Central memory CD8-positive, alpha-beta T cell (primary cell): ENCODE data around the gene SIK3.

ENCODE experiments used
- ATAC-seq: fragments of 150-1000 bp; cut with Tn5 transposase; replicated peaks from 2 replicates; pipeline ENCODE4 v1.10.0; 2022; ENCODE audit warnings: mild to moderate bottlenecking, moderate FRiP score, moderate number of reproducible peaks; ENCODE audit not compliant: poor library complexity, severe bottlenecking; ENCODE audit errors: extremely low read depth
- DNase-seq, 2 donors: peaks; one replicate each; pipeline ENCODE4 v3.0.0; 2021; ENCODE audit warnings: low spot score in 2 of 2
- H3K27ac Mint-ChIP-seq: one replicate; pipeline ENCODE4 v1.8.0; 2022; ENCODE audit warnings: low read depth, mild to moderate bottlenecking, moderate library complexity, mixed read lengths
- H3K27me3 Mint-ChIP-seq: one replicate; pipeline ENCODE4 v1.8.0; 2022; ENCODE audit warnings: mixed read lengths
- H3K36me3 Mint-ChIP-seq: one replicate; pipeline ENCODE4 v1.8.0; 2022; ENCODE audit warnings: mild to moderate bottlenecking, moderate library complexity, mixed read lengths; ENCODE audit not compliant: insufficient read depth
- H3K4me1 Mint-ChIP-seq: one replicate; pipeline ENCODE4 v1.8.0; 2022; ENCODE audit warnings: mixed read lengths
- H3K4me3 Mint-ChIP-seq: one replicate; pipeline ENCODE4 v1.8.0; 2022; ENCODE audit warnings: mild to moderate bottlenecking, moderate library complexity, mixed read lengths
- H3K9me3 Mint-ChIP-seq: one replicate; pipeline ENCODE4 v1.8.0; 2022; ENCODE audit warnings: mixed read lengths

SIK3 gene

DNA sequence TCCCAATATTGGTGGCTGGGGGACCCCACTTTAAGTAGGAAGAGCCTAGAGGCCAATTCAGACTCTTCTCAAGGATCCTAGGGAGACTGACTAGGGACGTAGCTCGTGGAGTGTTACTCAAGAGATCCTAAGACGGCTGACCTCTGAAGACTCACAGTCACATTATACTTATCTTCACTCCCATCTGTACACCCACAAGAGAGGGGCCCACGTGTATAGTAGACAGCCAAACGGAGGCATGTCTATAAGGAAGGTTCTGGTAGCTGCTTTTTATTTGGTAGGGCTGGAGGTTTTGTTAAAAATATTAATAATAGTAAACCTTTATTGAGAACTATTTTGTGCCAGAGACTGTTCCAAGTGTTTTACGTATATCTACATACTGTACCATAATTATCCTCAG is 237.9 kb downstream of the SIK3 start:
- H3K36me3 Mint-ChIP-seq = peaks cover 35% of the 10 kb centered on the region
- H3K27ac Mint-ChIP-seq = peak overlapping the region; percentile 47

DNA sequence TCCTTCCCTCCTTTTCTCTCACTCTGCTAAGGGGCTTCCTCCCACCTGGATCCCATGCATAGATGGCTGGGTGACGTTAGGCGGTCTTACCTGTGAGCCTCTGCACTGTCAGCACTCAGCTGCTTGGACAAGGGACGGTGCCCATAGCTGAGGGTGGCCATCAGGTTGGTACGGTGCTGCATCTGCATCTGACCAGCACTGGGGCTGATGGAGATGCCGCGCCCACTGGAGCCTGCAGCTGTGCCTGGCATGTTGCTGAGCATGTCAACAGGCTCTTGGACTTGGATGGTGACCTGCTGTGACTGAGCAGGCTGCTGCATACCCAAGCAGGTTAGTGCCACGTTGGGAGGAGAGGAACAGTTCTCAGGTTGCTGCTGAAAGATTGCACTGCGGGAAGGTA is 239.1 kb downstream of the SIK3 start:
- Mint-ChIP-seq H3K36me3 (peaks cover 36% of the 10 kb centered on the region), H3K4me1 (peaks cover 27% of the 10 kb centered on the region)

More for the DNA sequence above, 237.9 kb downstream of the SIK3 start:
- Mint-ChIP-seq H3K4me1 (peaks cover 19% of the 10 kb centered on the region), H3K9me3 (no peaks in the 10 kb centered on the region), H3K27me3 (no peaks in the 10 kb centered on the region), H3K4me3 (no peak overlapping the region)
- DNase-seq (no peak), ATAC-seq (no peak)

DNA sequence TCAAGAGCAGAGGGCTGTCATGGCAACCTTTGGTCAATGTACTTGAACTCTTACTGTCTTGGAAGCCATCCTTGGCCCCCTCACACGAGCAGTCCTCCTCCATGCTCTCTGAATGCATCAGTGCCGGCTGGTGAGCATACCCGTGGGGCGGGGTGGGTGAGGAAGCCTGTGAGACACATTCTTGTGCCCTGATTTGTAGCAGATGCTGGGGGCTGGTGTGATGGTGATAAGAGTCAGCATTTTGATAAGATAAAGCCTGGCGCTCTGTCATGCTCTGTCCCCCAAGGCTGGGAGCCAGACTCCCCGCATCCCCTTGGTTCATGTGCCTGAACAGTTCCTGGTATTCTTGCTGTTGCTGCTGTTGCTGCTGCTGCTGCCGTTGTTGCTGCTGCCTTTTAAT is 240.3 kb downstream of the SIK3 start:
- no peaks in the 10 kb centered on the region for H3K27me3 Mint-ChIP-seq
- peaks cover 39% of the 10 kb centered on the region for H3K4me1 Mint-ChIP-seq
- no peak for DNase-seq
- H3K36me3 Mint-ChIP-seq = peaks cover 36% of the 10 kb centered on the region
- no peak overlapping the region for H3K27ac Mint-ChIP-seq
- H3K9me3 Mint-ChIP-seq = no peaks in the 10 kb centered on the region
- no peak overlapping the region for H3K4me3 Mint-ChIP-seq
- no peak for ATAC-seq

More for the DNA sequence above, 239.1 kb downstream of the SIK3 start:
- ATAC-seq (no peak), DNase-seq (no peak)
- Mint-ChIP-seq H3K4me3 (no peak overlapping the region), H3K27me3 (no peaks in the 10 kb centered on the region), H3K9me3 (no peaks in the 10 kb centered on the region), H3K27ac (peak overlapping the region; percentile 82)

DNA sequence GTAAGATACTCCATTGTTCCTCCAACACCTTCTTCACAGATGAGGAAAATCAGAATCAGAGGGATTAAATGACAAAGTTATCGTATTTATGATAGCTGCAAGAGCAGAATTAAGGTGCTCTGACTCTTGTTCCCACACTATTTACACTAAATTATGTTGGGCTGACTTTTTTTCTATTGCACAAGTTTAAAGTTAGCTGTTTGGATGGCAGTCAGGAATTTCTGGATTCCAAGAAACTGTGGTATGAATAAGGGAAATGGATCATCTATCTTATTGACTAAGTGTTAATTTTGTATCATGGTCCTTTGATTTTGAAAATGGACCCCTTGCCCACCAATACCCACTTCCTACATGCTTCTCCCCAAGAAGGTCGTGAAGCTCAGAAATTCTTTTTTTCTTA is 240.9 kb downstream of the SIK3 start:
- no peaks in the 10 kb centered on the region for H3K27me3 Mint-ChIP-seq
- no peaks in the 10 kb centered on the region for H3K9me3 Mint-ChIP-seq
- H3K27ac Mint-ChIP-seq = peak overlapping the region; percentile 54
- ATAC-seq = no peak
- peaks cover 45% of the 10 kb centered on the region for H3K4me1 Mint-ChIP-seq
- DNase-seq = no peak
- no peak overlapping the region for H3K4me3 Mint-ChIP-seq
- H3K36me3 Mint-ChIP-seq = peaks cover 39% of the 10 kb centered on the region

DNA sequence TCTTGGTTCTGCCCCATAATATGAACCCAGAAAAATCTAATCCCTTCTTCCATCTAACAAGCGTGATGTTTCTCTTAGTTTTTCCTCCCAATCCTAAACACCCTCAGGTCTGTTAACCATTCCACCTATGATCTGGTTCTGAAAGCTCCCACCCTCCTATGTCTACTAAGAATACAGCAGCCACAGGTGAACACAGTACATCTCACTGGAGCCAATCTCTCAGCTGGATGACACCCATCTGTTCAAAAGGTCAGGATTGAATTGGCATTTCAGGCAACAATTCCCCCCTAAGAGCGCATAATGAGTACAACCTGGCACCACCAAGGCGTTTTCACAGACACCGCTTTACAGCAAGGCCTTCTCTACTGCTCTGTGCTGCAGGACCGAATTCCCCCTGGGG is 241.8 kb downstream of the SIK3 start:
- no peaks in the 10 kb centered on the region for H3K9me3 Mint-ChIP-seq
- peaks cover 54% of the 10 kb centered on the region for H3K4me1 Mint-ChIP-seq
- H3K27me3 Mint-ChIP-seq = no peaks in the 10 kb centered on the region
- H3K36me3 Mint-ChIP-seq = peaks cover 39% of the 10 kb centered on the region
- no peak for DNase-seq
- peak overlapping the region; percentile 54 for H3K27ac Mint-ChIP-seq
- ATAC-seq = no peak
- H3K4me3 Mint-ChIP-seq = peak overlapping the region; percentile 23

DNA sequence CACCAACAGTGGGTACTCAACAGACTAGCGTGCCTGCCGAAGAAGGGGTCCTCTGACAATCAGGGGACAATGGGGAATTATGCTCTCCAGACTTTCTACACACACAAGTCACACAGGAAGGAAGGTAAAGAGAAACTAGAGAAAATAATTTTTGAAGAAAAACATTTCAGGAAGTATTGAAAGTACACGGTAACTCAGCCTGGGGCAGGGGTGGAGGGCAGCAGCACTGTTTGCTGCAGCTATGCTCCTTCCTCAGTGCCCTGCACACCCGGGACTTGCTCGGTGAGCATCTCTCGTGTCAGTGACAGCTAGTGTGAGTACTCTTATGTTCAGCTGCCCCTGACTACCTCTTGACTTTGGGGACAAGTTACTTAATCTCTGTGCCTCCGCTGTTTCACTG is 242.8 kb downstream of the SIK3 start:
- H3K27ac Mint-ChIP-seq = peak overlapping the region; percentile 54
- H3K4me3 Mint-ChIP-seq = peak overlapping the region; percentile 51
- H3K36me3 Mint-ChIP-seq = peaks cover 34% of the 10 kb centered on the region
- no peak for DNase-seq
- H3K4me1 Mint-ChIP-seq = peaks cover 61% of the 10 kb centered on the region
- no peaks in the 10 kb centered on the region for H3K9me3 Mint-ChIP-seq
- no peak for ATAC-seq
- no peaks in the 10 kb centered on the region for H3K27me3 Mint-ChIP-seq

DNA sequence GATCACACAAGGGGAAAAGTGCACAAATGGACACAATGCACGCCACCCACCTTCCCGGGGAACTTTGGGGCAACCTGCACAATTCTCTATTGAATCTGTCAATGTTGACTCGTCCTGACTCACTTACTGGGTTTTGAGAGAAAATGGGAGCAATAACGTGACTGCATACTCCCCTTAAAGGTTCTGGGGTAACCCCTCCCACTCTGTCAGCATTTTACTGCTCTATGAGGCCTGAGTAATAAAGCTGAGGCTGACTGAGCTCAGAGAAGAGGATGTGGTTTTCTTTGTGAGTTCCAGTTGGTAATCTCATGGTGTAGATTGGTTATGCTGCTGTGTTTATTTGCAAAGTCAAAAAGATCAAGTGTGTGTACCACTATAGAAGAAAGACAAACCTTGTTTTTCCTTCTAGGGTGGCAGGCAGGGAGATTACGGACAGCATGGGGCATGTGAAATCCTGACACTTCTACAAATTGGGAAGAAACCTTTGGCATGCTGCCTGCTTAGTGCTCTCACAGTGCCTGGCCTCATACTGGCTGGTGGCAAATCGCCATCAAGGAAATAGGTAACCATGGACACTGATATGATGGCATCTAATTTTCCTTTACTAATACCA is 244.7 kb downstream of the SIK3 start:
- H3K36me3 Mint-ChIP-seq = peaks cover 41% of the 10 kb centered on the region
- H3K27ac Mint-ChIP-seq = peak overlapping the region; percentile 88
- peak in 1 of 2 donors; percentile 61 for DNase-seq
- H3K27me3 Mint-ChIP-seq = no peaks in the 10 kb centered on the region
- peaks cover 73% of the 10 kb centered on the region for H3K4me1 Mint-ChIP-seq
- ATAC-seq = peak; percentile 96
- no peaks in the 10 kb centered on the region for H3K9me3 Mint-ChIP-seq
- H3K4me3 Mint-ChIP-seq = peak overlapping the region; percentile 66

DNA sequence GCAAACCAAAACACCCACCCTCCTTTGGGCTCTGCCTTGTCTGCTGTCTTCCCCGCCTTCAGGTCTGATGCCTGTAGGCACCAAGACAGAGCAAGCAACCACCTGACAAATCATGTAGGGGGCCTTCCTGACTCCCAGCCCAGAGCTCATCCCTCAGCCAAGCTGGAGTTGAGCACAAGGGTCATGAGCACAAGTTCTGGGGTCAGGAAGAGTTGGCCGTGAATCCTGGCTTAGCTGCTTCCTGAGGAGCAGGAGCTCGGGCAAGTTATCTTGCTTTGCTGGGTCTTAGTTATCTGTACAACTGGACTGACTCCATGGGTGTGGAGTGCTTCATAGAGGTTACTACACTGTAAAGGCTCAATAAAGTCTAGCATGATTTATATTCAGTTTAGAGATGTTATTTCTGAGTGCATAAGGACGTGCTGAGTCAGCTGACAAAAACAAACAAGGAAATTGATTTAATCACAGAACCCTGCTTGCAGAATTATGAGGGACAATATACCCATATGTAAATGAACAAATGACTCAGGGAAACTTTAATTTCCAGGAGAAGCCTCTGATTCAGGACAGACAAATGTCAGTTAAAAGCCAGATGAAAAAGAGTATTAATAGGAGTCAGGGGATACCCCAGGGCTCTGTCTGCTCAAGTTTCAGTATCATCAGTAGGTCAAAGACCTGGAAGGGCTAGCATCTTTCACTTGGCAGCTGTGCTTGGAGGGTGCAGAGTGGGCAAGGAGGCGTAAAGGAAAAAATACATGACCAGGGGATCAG is 245.8 kb downstream of the SIK3 start:
- no peaks in the 10 kb centered on the region for H3K9me3 Mint-ChIP-seq
- DNase-seq = no peak
- peaks cover 73% of the 10 kb centered on the region for H3K4me1 Mint-ChIP-seq
- H3K4me3 Mint-ChIP-seq = peak overlapping the region; percentile 66
- ATAC-seq = no peak
- H3K36me3 Mint-ChIP-seq = peaks cover 35% of the 10 kb centered on the region
- H3K27ac Mint-ChIP-seq = peak overlapping the region; percentile 88
- no peaks in the 10 kb centered on the region for H3K27me3 Mint-ChIP-seq

DNA sequence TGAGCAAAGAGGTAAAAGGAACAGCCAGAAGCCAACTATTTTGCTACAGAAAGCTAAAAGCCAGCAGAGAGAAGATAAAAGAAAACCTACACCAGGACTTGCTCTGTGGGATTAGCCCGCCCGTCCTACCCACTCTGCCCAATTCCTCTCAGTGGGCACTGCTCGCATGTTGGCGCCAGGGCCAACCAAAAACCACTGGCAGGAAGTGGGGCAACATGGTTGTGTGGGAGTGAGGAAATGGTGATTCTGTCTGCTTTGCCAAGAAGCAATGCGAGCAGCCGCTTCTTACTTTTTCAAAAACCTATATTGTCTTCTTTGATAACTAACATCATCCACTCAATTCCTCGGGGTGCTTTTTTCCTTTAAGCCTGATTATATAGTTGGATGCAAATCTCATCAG is 246.6 kb downstream of the SIK3 start:
- ATAC-seq = peak; percentile 48
- Mint-ChIP-seq H3K4me1 (peaks cover 66% of the 10 kb centered on the region), H3K4me3 (peak overlapping the region; percentile 66), H3K27me3 (no peaks in the 10 kb centered on the region), H3K36me3 (peaks cover 30% of the 10 kb centered on the region), H3K9me3 (no peaks in the 10 kb centered on the region), H3K27ac (peak overlapping the region; percentile 88)
- peak; percentile 46 to 55 for DNase-seq

DNA sequence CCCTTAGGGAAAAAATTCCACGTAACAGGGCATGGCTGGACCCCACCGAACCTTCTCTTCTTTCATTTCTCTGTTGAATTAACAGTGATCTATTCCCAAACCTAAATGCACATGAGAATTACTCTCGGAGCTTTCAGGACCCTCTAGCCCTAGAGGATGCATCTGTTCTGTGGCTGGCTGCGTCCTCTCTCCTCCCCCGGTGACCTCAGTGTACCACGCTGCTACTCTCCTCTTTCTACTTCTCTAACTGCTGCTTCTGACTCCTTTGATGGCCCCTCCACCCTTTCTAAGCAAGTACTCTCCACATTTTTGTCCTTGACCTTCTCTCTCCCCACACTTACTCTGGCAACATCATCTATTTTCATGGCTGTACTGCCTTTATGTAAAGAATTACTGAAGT is 248.7 kb downstream of the SIK3 start:
- ATAC-seq (no peak), DNase-seq (no peak)
- Mint-ChIP-seq H3K9me3 (no peaks in the 10 kb centered on the region), H3K27me3 (no peaks in the 10 kb centered on the region), H3K27ac (peak overlapping the region; percentile 88), H3K4me1 (peaks cover 49% of the 10 kb centered on the region), H3K4me3 (no peak overlapping the region), H3K36me3 (peaks cover 34% of the 10 kb centered on the region)

DNA sequence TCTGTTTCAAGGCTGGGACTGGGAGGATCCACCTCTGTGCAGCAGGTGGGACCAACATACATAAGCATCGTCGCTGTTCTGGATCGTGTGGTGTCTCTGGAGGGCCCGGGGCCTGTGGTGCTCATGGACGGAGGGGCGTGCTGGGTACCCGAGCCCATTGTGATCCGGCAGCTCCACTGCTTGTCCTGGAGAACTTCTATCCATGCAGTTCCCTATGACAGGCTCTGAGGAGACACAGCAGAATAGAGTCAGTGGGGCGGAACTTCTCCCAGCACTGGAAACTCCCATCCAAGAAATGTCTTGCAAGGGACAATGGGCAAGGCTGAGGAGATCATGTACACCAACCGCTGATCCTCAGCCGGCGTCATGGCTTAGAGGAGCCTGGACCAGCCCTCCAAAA is 249.2 kb downstream of the SIK3 start:
- DNase-seq (no peak), ATAC-seq (no peak)
- Mint-ChIP-seq H3K4me1 (peaks cover 45% of the 10 kb centered on the region), H3K36me3 (peaks cover 33% of the 10 kb centered on the region), H3K27me3 (no peaks in the 10 kb centered on the region), H3K4me3 (no peak overlapping the region), H3K27ac (peak overlapping the region; percentile 88), H3K9me3 (no peaks in the 10 kb centered on the region)

DNA sequence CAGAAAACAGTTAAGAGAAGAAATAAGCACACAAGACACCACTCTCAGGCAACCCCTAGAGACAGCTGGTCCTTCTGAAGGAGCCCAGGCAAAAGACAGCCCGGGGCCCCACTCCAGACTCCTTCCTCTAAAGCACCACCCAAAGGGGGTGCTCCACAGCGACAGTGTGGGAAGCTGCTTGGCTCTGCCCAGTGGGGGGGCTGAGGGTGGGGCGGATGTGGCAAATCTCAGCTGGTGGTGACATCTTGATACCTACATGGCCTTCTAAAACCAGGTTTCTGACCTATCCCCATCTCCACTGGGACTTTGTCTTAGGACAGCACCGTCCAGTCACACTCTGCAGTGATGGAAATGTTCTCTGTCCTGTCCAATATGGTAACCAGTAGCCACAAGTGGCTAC is 250.6 kb downstream of the SIK3 start:
- Mint-ChIP-seq H3K9me3 (no peaks in the 10 kb centered on the region), H3K27me3 (no peaks in the 10 kb centered on the region), H3K4me1 (peaks cover 35% of the 10 kb centered on the region), H3K36me3 (peaks cover 34% of the 10 kb centered on the region), H3K27ac (no peak overlapping the region), H3K4me3 (no peak overlapping the region)
- DNase-seq (no peak), ATAC-seq (no peak)

DNA sequence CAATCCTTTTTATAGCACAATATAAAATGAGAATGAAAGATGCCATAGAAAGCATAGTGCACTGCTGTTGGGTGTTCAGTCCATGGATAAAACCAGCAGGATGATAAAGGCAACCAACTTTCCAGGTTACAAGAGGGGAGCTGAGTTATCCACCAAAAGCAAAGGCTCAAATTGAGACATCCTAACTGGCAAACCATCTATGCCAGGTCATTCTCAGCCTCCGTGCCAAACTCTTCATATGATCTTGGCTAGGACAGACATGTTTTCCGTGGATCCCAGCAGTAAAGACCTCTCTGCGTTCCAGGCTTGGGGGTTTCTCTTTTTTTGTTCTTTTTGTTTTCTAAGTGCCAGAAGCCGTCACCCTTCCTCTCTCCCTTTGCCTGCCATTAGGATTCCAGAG is 253.5 kb downstream of the SIK3 start:
- Mint-ChIP-seq H3K4me3 (no peak overlapping the region), H3K9me3 (no peaks in the 10 kb centered on the region), H3K27ac (no peak overlapping the region), H3K4me1 (peaks cover 9% of the 10 kb centered on the region), H3K36me3 (peaks cover 31% of the 10 kb centered on the region), H3K27me3 (no peaks in the 10 kb centered on the region)
- no peak for ATAC-seq
- no peak for DNase-seq
